ENCODE results near the gene SH2D1B. TPM values are rescaled to one million over a fixed set of nuclear protein-coding genes. Genes with fewer than 3 reads are reported as not detected.
"Not testable (repeated sequence)": the region's sequence is repeated elsewhere in the genome, so short reads cannot be mapped to it uniquely, and the experiment has no call there.

SH2D1B gene
- total RNA-seq, 6 donors from 2014 or later, result 0.61 to 3.4 (median 1.1) TPM; not detected in 1

DNA sequence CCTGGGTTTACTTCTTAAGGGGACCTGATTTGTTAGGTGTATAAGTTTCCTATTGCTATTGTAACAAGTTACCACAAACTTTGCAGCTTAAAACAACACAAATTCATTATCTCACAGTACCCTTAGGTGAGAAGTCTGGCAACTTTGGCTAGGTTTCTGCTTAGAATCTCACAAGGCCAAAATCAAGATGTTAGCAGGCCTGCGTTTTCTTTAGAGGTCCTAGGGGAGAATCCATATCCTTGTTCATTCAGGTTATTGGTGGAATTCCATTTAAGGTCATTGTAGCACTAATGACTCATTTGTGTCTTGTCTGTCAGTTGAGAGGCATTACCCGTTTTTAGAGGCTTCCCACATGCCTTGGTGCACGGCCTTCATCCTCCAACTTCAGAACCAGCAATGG, 8.2 kb upstream of the SH2D1B start:
- Histone ChIP-seq H3K27me3 (no peaks in the 10 kb centered on the region), H3K4me1 (peaks cover 0 to 6% (median 4%) of the 10 kb centered on the region in 4 donors), H3K4me3 (no peak overlapping the region), H3K36me3 (no peaks in the 10 kb centered on the region), H3K27ac (no peak overlapping the region), H3K9me3 (no peaks in the 10 kb centered on the region)
- no peak for TF ChIP-seq POLR2AphosphoS5 (IDR thresholded peaks at IDR 0.05)
- no peak for TF ChIP-seq EP300 (IDR thresholded peaks at IDR 0.05)
- TF ChIP-seq POLR2A (IDR thresholded peaks at IDR 0.05), result no peak
- TF ChIP-seq, protein P1, sequence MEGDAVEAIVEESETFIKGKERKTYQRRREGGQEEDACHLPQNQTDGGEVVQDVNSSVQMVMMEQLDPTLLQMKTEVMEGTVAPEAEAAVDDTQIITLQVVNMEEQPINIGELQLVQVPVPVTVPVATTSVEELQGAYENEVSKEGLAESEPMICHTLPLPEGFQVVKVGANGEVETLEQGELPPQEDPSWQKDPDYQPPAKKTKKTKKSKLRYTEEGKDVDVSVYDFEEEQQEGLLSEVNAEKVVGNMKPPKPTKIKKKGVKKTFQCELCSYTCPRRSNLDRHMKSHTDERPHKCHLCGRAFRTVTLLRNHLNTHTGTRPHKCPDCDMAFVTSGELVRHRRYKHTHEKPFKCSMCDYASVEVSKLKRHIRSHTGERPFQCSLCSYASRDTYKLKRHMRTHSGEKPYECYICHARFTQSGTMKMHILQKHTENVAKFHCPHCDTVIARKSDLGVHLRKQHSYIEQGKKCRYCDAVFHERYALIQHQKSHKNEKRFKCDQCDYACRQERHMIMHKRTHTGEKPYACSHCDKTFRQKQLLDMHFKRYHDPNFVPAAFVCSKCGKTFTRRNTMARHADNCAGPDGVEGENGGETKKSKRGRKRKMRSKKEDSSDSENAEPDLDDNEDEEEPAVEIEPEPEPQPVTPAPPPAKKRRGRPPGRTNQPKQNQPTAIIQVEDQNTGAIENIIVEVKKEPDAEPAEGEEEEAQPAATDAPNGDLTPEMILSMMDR (IDR thresholded peaks at IDR 0.05), result no peak
- no peak for ATAC-seq (ENCODE audit: low FRiP score in 2 of 2)
- no peak for DNase-seq
- 83 to 96% methylated on average over 3 of the region's 3 CpGs for WGBS, 2 donors

DNA sequence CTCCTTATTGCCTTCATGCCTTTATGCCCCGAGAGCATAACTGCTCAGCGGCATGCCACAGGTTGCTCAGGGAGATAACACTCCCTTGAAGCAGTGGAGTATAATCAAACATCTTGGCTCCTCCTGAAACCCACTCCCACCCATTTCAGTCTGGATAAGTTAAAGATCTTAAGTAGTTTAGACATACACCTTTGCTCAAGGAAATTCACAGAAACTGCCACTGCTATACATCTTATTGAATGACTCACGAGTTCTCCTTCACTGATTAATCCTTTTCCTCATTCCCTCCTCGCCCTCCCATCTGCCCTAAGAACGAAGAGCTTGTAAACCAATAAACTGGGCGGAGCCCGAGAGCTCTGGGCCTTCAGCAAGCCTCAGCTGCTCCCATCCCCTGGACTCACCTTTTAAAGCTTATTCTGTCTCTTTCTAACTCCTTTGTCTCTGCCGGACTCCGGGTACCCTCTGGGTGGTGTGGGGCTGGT, 7.6 kb upstream of the SH2D1B start:
- H3K4me1 ChIP-seq; ATAC-seq (ENCODE audit: low FRiP score in 2 of 2); H3K27ac ChIP-seq; H3K36me3 ChIP-seq; DNase-seq; H3K4me3 ChIP-seq; H3K9me3 ChIP-seq; H3K27me3 ChIP-seq: not testable (repeated sequence)
- WGBS, 2 donors, result 77% methylated on average over 9 of the region's 9 CpGs

DNA sequence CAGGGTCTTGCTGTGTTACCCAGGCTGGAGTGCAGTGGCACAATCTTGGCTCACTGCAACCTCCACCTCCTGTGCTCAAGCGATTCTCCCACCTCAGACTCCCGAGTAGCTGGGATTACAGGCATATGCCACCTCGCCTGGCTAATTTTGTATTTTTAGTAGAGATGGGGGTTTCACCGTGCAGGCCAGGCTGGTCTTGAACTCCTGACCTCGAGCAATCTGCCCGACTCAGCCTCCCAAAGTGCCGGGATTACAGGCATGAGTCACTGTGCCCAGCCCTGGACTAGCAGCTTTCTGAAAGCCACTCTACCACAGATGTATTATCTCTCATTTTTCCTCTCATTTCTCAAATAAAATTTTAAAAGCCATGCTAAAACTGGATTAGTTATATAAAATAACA, 6.6 kb upstream of the SH2D1B start:
- H3K36me3 ChIP-seq; H3K27ac ChIP-seq; H3K4me3 ChIP-seq; DNase-seq; H3K4me1 ChIP-seq; H3K27me3 ChIP-seq; H3K9me3 ChIP-seq; ATAC-seq (ENCODE audit: low FRiP score in 2 of 2): not testable (repeated sequence)
- WGBS, 2 donors, result 85 to 93% methylated on average over 6 to 7 of the region's 7 CpGs

DNA sequence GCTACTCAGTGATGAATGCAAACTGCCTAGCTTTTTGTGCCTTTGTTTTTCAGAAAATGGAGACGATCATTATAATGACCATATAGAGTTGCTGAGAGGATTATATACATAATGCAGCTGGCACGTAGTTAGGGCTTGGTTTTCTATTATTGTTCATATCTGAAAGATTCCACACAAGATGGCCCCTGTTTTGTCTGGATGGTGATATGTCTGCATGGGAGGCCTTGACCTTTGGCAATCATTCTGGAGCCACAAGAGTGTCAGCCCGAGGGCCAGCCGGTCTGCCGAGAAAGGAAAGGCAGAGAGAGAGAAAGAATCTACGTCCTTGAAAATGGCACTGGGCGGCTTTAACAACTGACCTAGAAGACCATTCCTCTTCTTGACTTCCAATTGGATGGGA, 5.7 kb upstream of the SH2D1B start:
- Histone ChIP-seq H3K4me1 (peaks cover 0 to 4% (median 2%) of the 10 kb centered on the region in 4 donors), H3K27me3 (no peaks in the 10 kb centered on the region), H3K4me3 (no peak overlapping the region), H3K36me3 (no peaks in the 10 kb centered on the region), H3K27ac (no peak overlapping the region), H3K9me3 (no peaks in the 10 kb centered on the region)
- ATAC-seq (ENCODE audit: low FRiP score in 2 of 2), result no peak
- no peak for TF ChIP-seq POLR2A (IDR thresholded peaks at IDR 0.05)
- TF ChIP-seq EP300 (IDR thresholded peaks at IDR 0.05), result no peak
- no peak for TF ChIP-seq POLR2AphosphoS5 (IDR thresholded peaks at IDR 0.05)
- TF ChIP-seq, protein P1 (IDR thresholded peaks at IDR 0.05), result no peak
- WGBS, 2 donors, result 89 to 95% methylated on average over 7 of the region's 7 CpGs
- no peak for DNase-seq

DNA sequence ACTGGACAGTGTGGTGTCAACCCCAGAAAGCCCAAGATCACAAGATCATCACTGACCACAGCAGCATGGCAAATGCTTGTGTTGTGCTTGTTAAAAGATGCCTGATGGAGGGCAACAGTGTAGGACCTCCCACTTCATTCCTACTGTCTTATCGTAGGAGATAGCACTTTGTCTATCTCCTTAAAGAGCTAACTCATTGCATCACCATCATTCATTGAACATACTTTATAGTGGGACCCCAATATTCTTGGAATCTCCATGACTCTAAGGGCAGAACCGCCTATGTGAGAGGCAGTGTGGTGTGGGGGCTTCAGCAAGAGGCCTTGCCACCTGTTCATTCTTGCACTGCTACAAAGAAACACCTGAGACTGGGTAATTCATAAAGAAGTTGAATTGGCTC, 5.0 kb upstream of the SH2D1B start:
- H3K27ac ChIP-seq, result no peak overlapping the region
- H3K36me3 ChIP-seq, result no peaks in the 10 kb centered on the region
- no peak overlapping the region for H3K4me3 ChIP-seq
- no peak for ATAC-seq (ENCODE audit: low FRiP score in 2 of 2)
- 97 to 98% methylated on average over 2 of the region's 2 CpGs for WGBS, 2 donors
- no peak for TF ChIP-seq EP300 (IDR thresholded peaks at IDR 0.05)
- no peak for TF ChIP-seq POLR2A (IDR thresholded peaks at IDR 0.05)
- TF ChIP-seq, protein P1 (IDR thresholded peaks at IDR 0.05), result no peak
- TF ChIP-seq POLR2AphosphoS5 (IDR thresholded peaks at IDR 0.05), result no peak
- H3K27me3 ChIP-seq, result no peaks in the 10 kb centered on the region
- no peak for DNase-seq
- no peaks in the 10 kb centered on the region for H3K9me3 ChIP-seq
- peaks cover 0 to 3% (median 1%) of the 10 kb centered on the region in 4 donors for H3K4me1 ChIP-seq

DNA sequence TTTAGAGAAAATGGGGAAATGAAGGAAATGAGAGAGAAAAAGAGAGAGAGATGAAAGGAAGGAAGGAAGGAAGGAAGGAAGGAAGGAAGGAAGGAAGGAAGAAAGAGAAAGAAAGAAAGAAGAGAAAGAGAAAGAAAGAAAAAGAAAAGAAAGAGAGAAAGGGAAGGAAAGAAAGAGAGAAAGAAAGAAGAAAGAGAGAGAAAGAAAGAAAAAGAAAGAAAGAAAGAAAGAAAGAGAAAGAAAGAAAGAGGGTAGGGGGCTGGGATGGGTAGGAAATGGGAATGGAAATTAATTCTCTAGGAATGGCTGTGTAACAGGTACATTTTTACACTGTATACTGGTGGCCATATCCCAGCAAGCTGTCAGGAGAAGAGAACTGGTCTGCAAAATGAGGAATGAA, 4.3 kb upstream of the SH2D1B start:
- Histone ChIP-seq H3K4me1 (peaks cover 0 to 3% (median 0%) of the 10 kb centered on the region in 4 donors), H3K9me3 (no peaks in the 10 kb centered on the region), H3K4me3 (no peak overlapping the region), H3K27ac (no peak overlapping the region), H3K27me3 (no peaks in the 10 kb centered on the region), H3K36me3 (no peaks in the 10 kb centered on the region)
- DNase-seq (no peak), ATAC-seq (ENCODE audit: low FRiP score in 2 of 2) (no peak)
- no peak for TF ChIP-seq POLR2AphosphoS5 (IDR thresholded peaks at IDR 0.05)
- no peak for TF ChIP-seq POLR2A (IDR thresholded peaks at IDR 0.05)
- TF ChIP-seq, protein P1 (IDR thresholded peaks at IDR 0.05), result no peak
- TF ChIP-seq EP300 (IDR thresholded peaks at IDR 0.05), result no peak

All from upper lobe of left lung (tissue), 6 donors.